Thoracic aorta (tissue), 2 donors: ENCODE data around the gene KLHL36. TPM values are rescaled to one million over a fixed set of nuclear protein-coding genes. Genes with fewer than 3 reads are reported as not detected.

Experiments
- ATAC-seq: fragments of 150-250 bp; one replicate; pipeline ENCODE4 v1.8.0; 2017; ENCODE audit warnings: low read depth; ENCODE audit not compliant: insufficient number of reproducible peaks, low FRiP score
- DNase-seq: peaks from one replicate; pipeline ENCODE4 v3.0.0-alpha.2; 2020; ENCODE audit warnings: low spot score
- H3K27ac ChIP-seq, 2 donors: fragments of 200-600 bp; sonication (generic); 1 replicate in 1 of 2; 2 replicates in 1 of 2; pipeline ENCODE4 v1.5.1; 2016; ENCODE audit warnings: mild to moderate bottlenecking in 2 of 2, moderate library complexity in 2 of 2
- H3K27me3 ChIP-seq: fragments of 200-600 bp; sonication (generic); replicated peaks from 2 replicates; pipeline ENCODE4 v1.6.0; 2016; ENCODE audit warnings: mild to moderate bottlenecking; ENCODE audit not compliant: insufficient read depth
- H3K36me3 ChIP-seq: fragments of 200-600 bp; sonication (generic); one replicate; pipeline ENCODE4 v1.5.1; 2016
- H3K4me1 ChIP-seq, 2 donors: fragments of 200-600 bp; sonication (generic); 1 replicate in 1 of 2; 2 replicates in 1 of 2; pipeline versions ENCODE4 v1.5.1 to v1.6.0; 2016; ENCODE audit warnings: low read depth in 2 of 2, mild to moderate bottlenecking in 1 of 2; ENCODE audit not compliant: control insufficient read depth in 1 of 2
- H3K4me3 ChIP-seq: fragments of 200-600 bp; sonication (generic); 2 replicates; pipeline ENCODE4 v1.5.1; 2016; ENCODE audit warnings: mild to moderate bottlenecking
- H3K9me3 ChIP-seq: fragments of 200-600 bp; sonication (generic); 2 replicates; pipeline ENCODE4 v1.5.1; 2016
- total RNA-seq, 2 donors: library from RNA; depleted of rRNA; stranded (reverse); fragments of >200 nt; gene quantifications; one replicate each; pipeline versions ENCODE4 v1.1.0 to v1.2.3, GENCODE V29; 2016
- TF ChIP-seq, protein P1 (sequence below): fragments of 200-600 bp; sonication (generic); IDR thresholded peaks from one replicate; pipeline ENCODE4 v1.5.1; 2019; ENCODE audit warnings: antibody characterized with exemption

KLHL36 gene
- total RNA-seq, 2 donors from 2014 or later = 63.9 to 79.7 TPM

DNA sequence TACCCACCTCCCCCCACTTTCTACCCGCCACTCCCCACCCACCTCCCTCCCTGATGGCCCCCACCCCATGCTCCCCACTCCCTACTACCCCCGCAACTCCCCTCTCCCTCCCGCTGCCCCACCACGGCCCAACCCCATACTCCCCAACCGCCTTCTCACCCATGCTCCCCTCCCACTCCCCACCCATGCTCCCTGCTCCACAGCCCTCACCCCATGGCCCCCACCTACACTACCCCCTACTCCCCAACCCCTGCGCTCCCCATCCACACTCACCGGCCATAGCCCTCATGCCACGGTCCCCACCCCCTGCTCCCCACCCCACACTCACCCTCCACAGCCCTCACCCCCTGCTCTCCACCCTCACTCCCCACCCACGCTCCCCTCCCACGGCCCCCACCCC lies 44.4 kb upstream of the KLHL36 start:
- H3K27ac ChIP-seq = no peak overlapping the region
- peaks cover 13 to 22% of the 10 kb centered on the region in 2 donors for H3K4me1 ChIP-seq

DNA sequence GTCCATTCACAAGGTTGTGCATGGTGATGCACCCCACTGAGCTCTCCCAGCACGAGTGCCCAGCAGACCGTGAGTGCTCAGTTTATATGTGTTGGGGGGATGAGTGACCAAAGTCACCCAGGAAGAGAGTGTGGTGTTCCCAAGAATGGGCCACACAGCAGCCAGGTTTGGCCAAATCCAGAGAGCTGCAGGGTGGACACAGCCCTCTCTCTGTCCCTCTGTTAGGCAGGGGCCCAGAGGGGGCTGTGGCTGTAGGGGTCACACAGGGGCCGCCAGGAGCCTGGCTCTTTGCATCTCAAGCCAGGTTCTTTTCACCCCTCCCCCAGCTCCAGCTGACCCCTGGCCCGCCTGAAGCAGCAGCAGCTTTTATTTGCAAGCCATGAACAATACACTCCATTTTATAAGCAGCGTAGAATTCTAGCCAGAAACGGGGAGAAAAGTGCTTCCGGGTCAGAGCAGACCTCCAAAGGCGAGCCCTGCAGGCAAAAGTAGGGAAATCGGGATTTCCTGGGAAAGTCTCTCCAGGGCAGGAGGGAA lies 43.8 kb upstream of the KLHL36 start:
- Histone ChIP-seq H3K9me3 (no peaks in the 10 kb centered on the region), H3K4me3 (no peak overlapping the region), H3K36me3 (no peaks in the 10 kb centered on the region), H3K4me1 (peaks cover 7 to 16% of the 10 kb centered on the region in 2 donors), H3K27me3 (no peaks in the 10 kb centered on the region), H3K27ac (no peak overlapping the region)
- TF ChIP-seq, protein P1, sequence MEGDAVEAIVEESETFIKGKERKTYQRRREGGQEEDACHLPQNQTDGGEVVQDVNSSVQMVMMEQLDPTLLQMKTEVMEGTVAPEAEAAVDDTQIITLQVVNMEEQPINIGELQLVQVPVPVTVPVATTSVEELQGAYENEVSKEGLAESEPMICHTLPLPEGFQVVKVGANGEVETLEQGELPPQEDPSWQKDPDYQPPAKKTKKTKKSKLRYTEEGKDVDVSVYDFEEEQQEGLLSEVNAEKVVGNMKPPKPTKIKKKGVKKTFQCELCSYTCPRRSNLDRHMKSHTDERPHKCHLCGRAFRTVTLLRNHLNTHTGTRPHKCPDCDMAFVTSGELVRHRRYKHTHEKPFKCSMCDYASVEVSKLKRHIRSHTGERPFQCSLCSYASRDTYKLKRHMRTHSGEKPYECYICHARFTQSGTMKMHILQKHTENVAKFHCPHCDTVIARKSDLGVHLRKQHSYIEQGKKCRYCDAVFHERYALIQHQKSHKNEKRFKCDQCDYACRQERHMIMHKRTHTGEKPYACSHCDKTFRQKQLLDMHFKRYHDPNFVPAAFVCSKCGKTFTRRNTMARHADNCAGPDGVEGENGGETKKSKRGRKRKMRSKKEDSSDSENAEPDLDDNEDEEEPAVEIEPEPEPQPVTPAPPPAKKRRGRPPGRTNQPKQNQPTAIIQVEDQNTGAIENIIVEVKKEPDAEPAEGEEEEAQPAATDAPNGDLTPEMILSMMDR = no peak
- ATAC-seq (no peak), DNase-seq (no peak)

More for the DNA sequence above, 44.4 kb upstream of the KLHL36 start:
- no peak for DNase-seq
- TF ChIP-seq, protein P1 = no peak
- Histone ChIP-seq H3K4me3 (no peak overlapping the region), H3K9me3 (no peaks in the 10 kb centered on the region), H3K36me3 (no peaks in the 10 kb centered on the region), H3K27me3 (no peaks in the 10 kb centered on the region)
- ATAC-seq = no peak

DNA sequence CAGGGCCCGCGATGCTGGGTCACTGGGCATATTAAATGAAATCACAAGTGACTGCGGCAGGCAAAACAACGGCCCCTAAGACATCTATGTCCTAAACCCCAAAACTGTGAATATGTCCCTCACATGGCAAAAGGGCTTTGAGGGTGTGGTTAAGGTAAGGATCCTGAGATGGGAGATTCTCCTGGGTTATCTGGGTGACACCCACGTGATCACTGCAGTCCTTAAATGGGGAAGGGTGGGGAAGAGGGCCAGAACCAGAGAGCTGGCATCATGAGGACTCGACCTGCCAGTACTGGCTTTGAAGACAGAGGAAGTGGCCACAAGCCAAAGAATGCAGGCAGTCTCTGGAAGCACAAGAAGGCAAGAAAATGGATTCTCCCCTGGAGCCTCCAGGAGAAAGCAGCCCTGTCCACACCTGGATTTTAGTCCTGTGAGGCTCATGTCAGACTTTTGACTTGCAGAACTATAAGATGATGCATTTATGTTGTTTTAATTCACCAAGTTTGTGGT lies 42.9 kb upstream of the KLHL36 start:
- Histone ChIP-seq H3K27ac (no peak overlapping the region), H3K4me1 (peaks cover 7 to 9% of the 10 kb centered on the region in 2 donors), H3K4me3 (no peak overlapping the region), H3K27me3 (no peaks in the 10 kb centered on the region), H3K36me3 (no peaks in the 10 kb centered on the region), H3K9me3 (no peaks in the 10 kb centered on the region)
- DNase-seq (no peak), ATAC-seq (no peak)
- TF ChIP-seq, protein P1 = no peak

DNA sequence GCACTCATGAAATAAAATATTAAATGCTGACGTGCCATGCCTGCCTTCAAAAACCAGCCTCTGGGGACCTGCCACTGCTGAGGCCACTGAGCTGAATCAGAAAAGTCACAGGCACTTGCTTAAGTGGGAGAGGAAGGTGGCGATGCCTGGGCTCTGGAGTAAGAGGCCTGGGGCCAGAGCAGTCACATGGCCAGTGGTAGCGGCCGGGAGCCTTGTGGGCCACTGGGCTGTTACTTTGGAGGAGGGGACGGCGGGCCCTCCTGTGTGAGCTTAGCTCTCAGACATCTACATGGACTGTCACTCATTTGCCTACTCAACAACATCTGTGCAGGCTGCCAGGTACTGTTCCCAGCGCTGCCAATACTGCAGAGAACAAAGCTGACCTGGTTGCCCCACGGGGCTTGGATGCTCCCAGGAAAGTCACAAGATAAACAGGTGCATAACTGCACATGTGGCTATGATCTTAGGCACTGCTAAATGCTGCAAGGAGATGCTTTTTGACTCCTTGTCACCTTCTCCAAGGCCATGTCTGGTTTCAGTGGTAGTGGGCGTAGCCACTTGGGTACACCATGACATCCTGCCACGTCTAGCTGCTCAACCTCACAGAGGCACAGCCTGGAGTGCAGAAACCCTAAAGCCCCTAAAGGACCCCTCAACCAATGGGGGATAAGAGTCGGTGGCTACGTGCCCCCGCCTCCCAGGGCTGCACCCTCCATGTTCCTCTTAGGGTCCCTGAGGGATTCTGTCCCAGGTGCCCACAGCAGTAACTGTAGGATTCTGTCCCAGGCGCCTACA lies 42.0 kb upstream of the KLHL36 start:
- peaks cover 7 to 9% of the 10 kb centered on the region in 2 donors for H3K4me1 ChIP-seq
- no peaks in the 10 kb centered on the region for H3K27me3 ChIP-seq
- ATAC-seq (no peak), DNase-seq (no peak)
- no peak overlapping the region for H3K27ac ChIP-seq
- H3K4me3 ChIP-seq = no peak overlapping the region
- H3K9me3 ChIP-seq = no peaks in the 10 kb centered on the region
- TF ChIP-seq, protein P1 = no peak
- H3K36me3 ChIP-seq = no peaks in the 10 kb centered on the region

DNA sequence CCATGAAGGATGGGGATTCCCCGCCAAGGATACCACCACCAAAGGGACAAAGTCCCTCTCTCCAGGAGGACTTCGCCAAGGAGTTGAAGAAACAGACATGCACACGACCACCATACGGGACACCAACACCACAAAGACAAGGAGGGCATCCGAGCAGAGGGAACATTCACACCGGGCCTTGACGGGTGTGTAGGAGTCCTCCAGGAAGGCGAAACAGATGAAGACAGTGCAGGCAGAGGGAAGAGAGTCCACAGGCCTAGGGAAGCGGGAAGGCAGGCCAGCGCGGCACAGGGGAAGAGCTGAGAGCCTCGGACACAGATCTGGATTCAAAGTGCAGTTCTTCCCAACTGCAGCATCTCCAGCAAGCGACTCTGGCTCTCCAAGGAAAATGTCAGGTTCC lies 41.2 kb upstream of the KLHL36 start:
- no peak for ATAC-seq
- no peak overlapping the region for H3K27ac ChIP-seq
- no peak overlapping the region for H3K4me3 ChIP-seq
- no peaks in the 10 kb centered on the region for H3K27me3 ChIP-seq
- no peaks in the 10 kb centered on the region for H3K36me3 ChIP-seq
- TF ChIP-seq, protein P1 = no peak
- no peak for DNase-seq
- no peaks in the 10 kb centered on the region for H3K9me3 ChIP-seq
- peaks cover 7 to 9% of the 10 kb centered on the region in 2 donors for H3K4me1 ChIP-seq
